Memory B cell (primary cell): ENCODE measurements around the gene MFGE8.
A peak's percentile ranks its signal among the peaks of the same experiment; 100 is the strongest.
"Not testable (repeated sequence)": the region's sequence is repeated elsewhere in the genome, so short reads cannot be mapped to it uniquely, and the experiment has no call there.

Experiments used
- ATAC-seq: fragments of 150-1000 bp; cut with Tn5 transposase; 2 replicates; pipeline ENCODE4 v1.10.0; 2021; ENCODE audit warnings: low read depth, mild to moderate bottlenecking, moderate library complexity
- DNase-seq, 2 donors: peaks; one replicate each; pipeline ENCODE4 v3.0.0; 2022; ENCODE audit warnings: low spot score in 2 of 2
- H3K27ac Mint-ChIP-seq: one replicate; pipeline ENCODE4 v1.8.0; 2022; ENCODE audit warnings: mild to moderate bottlenecking, moderate library complexity, mixed read lengths
- H3K27me3 Mint-ChIP-seq: one replicate; pipeline ENCODE4 v1.8.0; 2022; ENCODE audit warnings: mixed read lengths
- H3K36me3 Mint-ChIP-seq: one replicate; pipeline ENCODE4 v1.8.0; 2022; ENCODE audit warnings: mild to moderate bottlenecking, mixed read lengths
- H3K4me1 Mint-ChIP-seq: one replicate; pipeline ENCODE4 v1.8.0; 2022; ENCODE audit warnings: mixed read lengths
- H3K4me3 Mint-ChIP-seq: one replicate; pipeline ENCODE4 v1.8.0; 2022; ENCODE audit warnings: mild to moderate bottlenecking, moderate library complexity, mixed read lengths
- H3K9me3 Mint-ChIP-seq: one replicate; pipeline ENCODE4 v1.8.0; 2022; ENCODE audit warnings: mixed read lengths

MFGE8 gene

DNA sequence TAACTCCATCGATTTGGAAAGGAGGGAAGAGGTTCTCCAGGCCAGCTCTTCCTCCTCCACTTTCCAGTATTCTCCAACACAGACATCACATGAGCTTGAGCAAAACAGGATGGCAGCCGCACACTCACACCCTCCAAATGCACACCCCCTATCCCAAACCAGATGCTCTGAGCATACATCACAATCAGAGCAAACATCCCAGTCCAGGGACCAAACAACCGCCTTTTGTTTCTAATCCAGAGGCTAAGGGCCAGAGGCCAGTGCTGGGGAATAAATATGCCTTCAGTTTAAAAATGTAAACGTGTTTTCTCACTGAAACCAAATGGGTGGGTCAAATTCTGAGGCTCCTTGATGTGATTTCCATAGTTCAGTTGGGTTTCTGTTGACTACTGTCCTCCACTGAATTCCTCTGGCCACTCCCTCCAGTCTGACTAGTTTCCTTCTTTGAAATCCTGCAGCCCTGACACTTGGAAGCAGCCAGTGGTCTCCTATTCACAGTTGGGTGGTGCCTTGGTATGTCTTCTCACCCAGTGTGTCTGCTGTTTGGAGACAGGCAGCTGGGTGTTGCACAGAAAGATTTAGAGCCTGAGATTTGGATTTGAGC, 19.2 kb upstream of the MFGE8 start:
- DNase-seq (no peak), ATAC-seq (no peak)
- peaks cover 14% of the 10 kb centered on the region for H3K27me3 Mint-ChIP-seq
- H3K9me3 Mint-ChIP-seq = peaks cover 2% of the 10 kb centered on the region
- H3K4me1 Mint-ChIP-seq = no peaks in the 10 kb centered on the region
- H3K4me3 Mint-ChIP-seq = no peak overlapping the region
- no peaks in the 10 kb centered on the region for H3K36me3 Mint-ChIP-seq
- H3K27ac Mint-ChIP-seq = no peak overlapping the region

DNA sequence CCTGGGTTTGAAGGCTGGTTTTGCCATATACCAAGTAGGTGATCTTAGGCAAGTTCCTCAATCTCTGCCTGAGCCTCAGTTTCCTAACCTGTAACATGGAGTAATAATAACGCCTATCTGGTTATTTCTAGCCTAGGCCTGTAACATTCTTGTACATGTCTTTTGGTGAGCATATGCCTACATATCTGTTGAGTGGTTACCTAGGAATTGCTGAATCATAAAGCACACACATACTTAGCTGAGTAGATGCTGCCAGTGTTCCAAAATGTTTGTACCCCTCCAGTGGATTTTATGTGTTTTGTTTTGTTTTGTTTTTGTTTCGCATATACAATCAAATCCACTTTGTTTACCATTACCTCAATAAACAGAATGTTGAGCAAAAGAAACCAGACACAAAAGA, 17.4 kb upstream of the MFGE8 start:
- H3K27ac Mint-ChIP-seq = no peak overlapping the region
- H3K9me3 Mint-ChIP-seq = peaks cover 2% of the 10 kb centered on the region
- no peak for DNase-seq
- no peaks in the 10 kb centered on the region for H3K36me3 Mint-ChIP-seq
- peaks cover 8% of the 10 kb centered on the region for H3K27me3 Mint-ChIP-seq
- H3K4me1 Mint-ChIP-seq = no peaks in the 10 kb centered on the region
- no peak for ATAC-seq
- no peak overlapping the region for H3K4me3 Mint-ChIP-seq

DNA sequence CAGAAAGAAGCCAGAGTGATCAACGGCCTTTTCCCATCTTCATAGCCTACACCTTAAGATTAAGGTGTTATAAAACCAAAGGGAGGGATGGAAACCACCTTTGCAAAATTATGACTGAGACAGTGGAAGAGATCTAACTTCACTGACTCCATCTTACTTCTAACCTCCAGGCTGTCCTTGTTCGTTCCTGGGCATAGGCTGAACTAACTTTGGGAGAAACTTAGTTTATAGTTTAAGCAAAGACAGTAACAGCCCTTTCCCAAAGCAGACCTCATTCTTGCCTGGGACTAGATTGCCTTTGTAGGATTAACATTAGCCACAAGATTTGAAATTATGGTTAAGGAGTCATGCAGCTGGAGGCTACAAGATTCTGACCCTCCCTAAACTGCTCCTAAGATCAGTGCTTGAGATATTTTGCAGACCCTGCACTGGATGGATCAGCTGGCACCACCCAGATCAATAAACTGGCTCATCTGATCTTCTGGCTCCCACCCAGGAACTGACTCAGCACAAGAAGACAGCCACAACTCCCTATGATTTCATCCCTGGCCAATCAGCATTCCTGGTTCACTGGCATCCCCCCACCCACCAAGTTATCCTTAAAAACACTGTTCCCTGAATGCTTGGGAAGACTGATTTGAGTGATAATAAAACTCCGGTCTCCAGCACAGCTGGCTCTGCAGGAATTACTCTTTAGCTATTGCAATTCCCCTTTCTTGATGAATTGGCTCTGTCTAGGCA, 16.3 kb upstream of the MFGE8 start:
- ATAC-seq, H3K27ac Mint-ChIP-seq, H3K27me3 Mint-ChIP-seq, H3K36me3 Mint-ChIP-seq, H3K4me1 Mint-ChIP-seq, H3K4me3 Mint-ChIP-seq, DNase-seq, H3K9me3 Mint-ChIP-seq: not testable (repeated sequence)

DNA sequence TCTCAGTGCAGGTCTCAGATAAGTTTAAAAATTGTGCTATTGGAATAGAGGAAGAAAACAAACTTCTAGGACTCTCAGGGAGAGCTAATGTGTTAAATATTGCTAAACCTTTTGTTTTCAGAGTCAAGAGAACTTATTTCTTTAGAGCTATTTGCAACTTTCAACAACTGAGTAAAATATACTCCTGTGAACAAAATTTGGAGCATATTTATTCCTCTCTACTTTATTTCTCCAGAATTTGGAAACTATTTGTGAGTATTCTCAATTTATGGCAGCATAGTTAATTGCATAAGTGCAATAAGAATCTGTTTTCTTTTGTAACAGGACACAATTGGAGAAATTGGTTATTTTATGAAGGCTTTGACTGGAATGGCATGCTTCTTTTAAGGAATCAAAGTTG, 15.0 kb upstream of the MFGE8 start:
- H3K4me1 Mint-ChIP-seq, DNase-seq, ATAC-seq: not testable (repeated sequence)

DNA sequence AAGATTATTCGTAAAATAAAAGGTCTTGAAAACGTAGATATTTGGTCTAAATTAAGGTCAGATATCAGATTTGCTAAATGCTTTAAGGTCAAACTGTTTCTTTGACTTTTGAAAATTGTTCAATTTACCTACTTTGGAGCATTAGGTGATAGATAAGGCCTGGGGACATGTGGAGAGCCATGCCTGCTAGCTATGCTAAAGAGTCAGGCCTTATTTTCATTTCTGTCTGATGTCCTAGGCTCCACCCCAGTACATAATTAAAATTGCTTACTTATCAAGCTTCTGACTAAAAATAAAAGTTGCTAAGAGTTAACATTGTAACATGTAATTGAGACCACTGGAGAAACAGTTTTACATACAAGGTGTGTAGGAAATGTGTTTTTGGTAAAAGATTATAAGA, 12.5 kb upstream of the MFGE8 start:
- H3K36me3 Mint-ChIP-seq, H3K27me3 Mint-ChIP-seq, ATAC-seq, H3K4me3 Mint-ChIP-seq, H3K27ac Mint-ChIP-seq, H3K9me3 Mint-ChIP-seq, H3K4me1 Mint-ChIP-seq, DNase-seq: not testable (repeated sequence)

More for the DNA sequence above, 15.0 kb upstream of the MFGE8 start:
- not testable (repeated sequence) for H3K27me3 Mint-ChIP-seq, H3K4me3 Mint-ChIP-seq, H3K36me3 Mint-ChIP-seq, H3K27ac Mint-ChIP-seq, H3K9me3 Mint-ChIP-seq

DNA sequence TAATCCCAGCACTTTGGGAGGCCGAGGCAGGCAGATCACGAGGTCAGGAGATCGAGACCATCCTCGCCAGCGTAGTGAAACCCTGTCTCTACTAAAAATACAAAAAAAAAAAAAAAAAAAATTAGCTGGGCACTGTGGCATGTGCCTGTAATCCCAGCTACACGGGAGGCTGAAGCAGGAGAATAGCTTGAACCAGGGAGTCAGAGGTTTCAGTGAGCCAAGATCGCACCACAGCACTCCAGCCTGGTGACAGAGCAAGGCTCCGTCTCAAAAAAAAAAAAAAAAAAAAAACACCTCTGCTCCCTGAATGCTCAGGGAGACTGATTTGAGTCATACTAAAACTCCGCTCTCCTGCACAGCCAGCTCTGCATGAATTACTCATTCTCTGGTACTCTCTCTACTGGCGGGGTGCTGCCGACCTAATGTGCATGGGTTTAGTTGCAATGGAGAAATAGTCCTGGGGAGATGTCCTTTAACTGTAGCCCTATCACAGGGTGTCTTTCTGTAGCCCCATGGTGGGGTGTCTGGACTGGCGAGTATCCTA, 7.8 kb upstream of the MFGE8 start:
- DNase-seq, ATAC-seq, H3K4me1 Mint-ChIP-seq, H3K4me3 Mint-ChIP-seq, H3K9me3 Mint-ChIP-seq, H3K27ac Mint-ChIP-seq, H3K36me3 Mint-ChIP-seq: not testable (repeated sequence)
- H3K27me3 Mint-ChIP-seq = peaks cover 22% of the 10 kb centered on the region

DNA sequence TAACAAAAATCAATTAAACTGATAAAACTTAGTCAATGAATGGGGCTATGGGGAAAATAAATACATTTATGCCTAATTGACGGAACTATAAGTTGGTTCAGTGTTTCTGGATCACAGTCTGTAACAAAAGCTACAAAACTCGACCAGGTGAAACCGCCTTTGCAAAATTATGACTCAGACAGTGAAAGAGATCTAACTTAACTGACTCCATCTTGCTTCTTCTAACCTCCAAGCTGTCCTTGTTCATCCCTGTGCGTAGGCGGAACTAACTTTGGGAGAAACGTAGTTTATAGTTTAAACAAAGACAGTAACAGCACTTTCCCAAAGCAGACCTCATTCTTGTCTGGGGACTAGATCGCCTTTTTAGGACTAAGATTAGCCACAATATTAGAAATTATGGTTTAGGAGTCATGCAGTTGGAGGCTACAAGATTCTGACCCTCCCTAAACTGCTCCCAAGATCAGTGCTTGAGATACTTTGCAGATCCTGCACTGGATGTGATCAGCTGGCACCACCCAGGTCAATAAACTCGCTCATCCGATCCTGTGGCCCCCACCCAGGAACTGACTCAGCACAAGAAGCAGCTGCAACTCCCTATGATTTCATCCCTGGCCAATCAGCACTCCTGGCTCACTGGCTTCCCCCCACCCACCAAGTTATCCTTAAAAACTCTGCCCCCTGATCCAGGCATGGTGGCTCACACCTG, 7.2 kb upstream of the MFGE8 start:
- no peaks in the 10 kb centered on the region for H3K36me3 Mint-ChIP-seq
- no peak overlapping the region for H3K27ac Mint-ChIP-seq
- H3K4me1 Mint-ChIP-seq = peaks cover 4% of the 10 kb centered on the region
- ATAC-seq (no peak), DNase-seq (no peak)
- H3K4me3 Mint-ChIP-seq = no peak overlapping the region
- H3K27me3 Mint-ChIP-seq = peaks cover 24% of the 10 kb centered on the region
- H3K9me3 Mint-ChIP-seq = no peaks in the 10 kb centered on the region

DNA sequence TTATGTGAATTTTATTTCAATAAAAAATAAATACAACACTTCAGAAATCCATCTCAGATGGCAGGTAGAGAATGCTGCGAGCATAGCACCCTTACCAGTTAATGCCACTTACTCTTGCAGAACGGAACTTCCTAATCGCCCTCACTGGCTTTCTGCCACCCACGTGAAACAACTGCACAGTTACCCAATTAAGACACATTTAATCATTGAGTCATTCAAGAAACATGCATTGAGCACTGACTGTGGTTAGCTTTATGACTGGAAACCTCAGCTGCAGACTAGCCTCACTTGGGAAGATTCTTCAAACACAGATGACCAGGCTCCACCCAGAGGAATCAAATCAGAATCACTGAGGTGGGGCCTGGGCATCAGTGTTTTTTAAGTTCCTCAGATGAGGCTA, 5.6 kb upstream of the MFGE8 start:
- DNase-seq (no peak), ATAC-seq (no peak)
- no peak overlapping the region for H3K27ac Mint-ChIP-seq

DNA sequence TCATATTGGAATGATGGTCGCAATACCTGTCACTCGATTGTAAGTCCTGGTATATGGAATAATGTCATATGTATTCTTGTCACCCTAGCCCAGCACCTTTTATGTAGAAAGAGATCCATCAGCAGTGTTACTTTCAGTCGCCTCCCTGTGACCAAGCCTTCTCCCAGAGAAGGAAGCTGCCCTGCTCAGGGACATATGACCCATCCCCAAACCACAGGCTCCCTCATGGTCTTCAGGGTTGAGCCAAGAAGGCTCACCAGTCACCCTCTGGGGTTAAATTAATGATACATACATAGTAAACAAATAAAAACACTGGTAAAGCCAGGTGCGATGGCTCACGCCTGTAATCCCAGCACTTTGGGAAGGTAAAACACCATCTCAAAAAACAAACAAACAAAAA, 4.6 kb upstream of the MFGE8 start:
- peaks cover 24% of the 10 kb centered on the region for H3K27me3 Mint-ChIP-seq
- no peak for ATAC-seq

More for the DNA sequence above, 5.6 kb upstream of the MFGE8 start:
- Mint-ChIP-seq H3K9me3 (no peaks in the 10 kb centered on the region), H3K4me1 (peaks cover 6% of the 10 kb centered on the region), H3K4me3 (no peak overlapping the region), H3K36me3 (no peaks in the 10 kb centered on the region), H3K27me3 (peaks cover 24% of the 10 kb centered on the region)

DNA sequence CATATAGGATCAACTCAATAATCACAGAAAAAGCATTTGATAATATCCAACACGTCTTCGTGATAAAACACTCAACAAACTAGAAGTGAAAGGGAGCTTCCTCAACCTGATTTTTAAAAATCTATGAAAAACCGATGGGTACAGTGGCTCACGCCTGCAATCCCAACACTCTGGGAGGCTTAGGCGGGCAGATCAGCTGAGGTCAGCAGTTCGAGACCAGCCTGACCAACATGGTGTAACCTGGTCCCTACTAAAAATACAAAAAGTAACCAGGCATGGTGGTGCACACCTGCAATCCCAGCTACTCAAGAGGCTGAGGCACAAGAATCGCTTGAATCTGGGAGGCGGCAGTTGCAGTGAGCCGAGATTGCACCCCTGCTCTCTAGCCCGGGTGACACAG, 2.2 kb upstream of the MFGE8 start:
- DNase-seq (no peak), ATAC-seq (no peak)
- peaks cover 16% of the 10 kb centered on the region for H3K27me3 Mint-ChIP-seq
- H3K9me3 Mint-ChIP-seq = no peaks in the 10 kb centered on the region
- H3K36me3 Mint-ChIP-seq = no peaks in the 10 kb centered on the region
- peaks cover 16% of the 10 kb centered on the region for H3K4me1 Mint-ChIP-seq
- no peak overlapping the region for H3K4me3 Mint-ChIP-seq
- no peak overlapping the region for H3K27ac Mint-ChIP-seq

More for the DNA sequence above, 4.6 kb upstream of the MFGE8 start:
- Mint-ChIP-seq H3K27ac (no peak overlapping the region), H3K4me3 (no peak overlapping the region), H3K4me1 (peaks cover 11% of the 10 kb centered on the region), H3K36me3 (no peaks in the 10 kb centered on the region), H3K9me3 (no peaks in the 10 kb centered on the region)
- DNase-seq = no peak

DNA sequence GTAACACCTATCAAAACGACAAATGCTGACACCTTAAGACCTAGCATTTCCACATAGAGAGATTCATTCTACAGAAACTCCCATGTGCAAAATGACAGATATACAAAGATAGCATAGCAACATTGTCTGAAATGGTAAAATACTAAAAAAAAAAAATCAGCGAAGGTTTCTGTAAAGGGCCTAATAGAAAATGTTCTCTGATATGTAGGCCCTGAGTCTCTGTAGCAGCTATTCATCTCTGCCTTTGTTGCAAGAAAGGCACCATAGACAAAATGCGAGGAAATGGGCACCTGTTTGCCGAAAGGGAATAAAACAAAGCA, 631 bp upstream of the MFGE8 start:
- ATAC-seq (no peak), DNase-seq (no peak)
- Mint-ChIP-seq H3K9me3 (no peaks in the 10 kb centered on the region), H3K27me3 (peaks cover 9% of the 10 kb centered on the region), H3K27ac (peak overlapping the region; percentile 71), H3K36me3 (no peaks in the 10 kb centered on the region), H3K4me3 (peak overlapping the region; percentile 96), H3K4me1 (peaks cover 18% of the 10 kb centered on the region)

DNA sequence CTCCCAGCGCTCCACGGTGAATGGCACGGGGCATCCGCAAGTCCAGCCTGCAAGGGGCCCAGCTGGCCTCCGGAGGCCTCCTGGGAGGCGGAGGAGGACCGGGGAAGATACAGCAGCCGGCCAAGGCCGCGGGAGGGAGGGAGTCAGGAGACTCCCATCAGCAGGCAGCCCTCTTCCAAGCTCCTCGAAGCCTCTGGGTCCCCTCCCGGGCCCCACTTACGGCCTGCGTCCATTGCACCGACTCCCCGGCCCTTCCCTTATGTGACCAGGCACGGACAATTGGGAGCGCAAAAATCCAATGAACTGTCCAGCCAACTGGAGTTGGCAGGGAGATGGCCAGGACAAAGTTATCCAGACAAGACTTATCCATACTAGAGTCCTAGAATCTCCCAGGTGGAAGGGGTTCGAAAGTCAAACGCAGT, 668 bp downstream of the MFGE8 start:
- Mint-ChIP-seq H3K4me1 (peaks cover 16% of the 10 kb centered on the region), H3K9me3 (no peaks in the 10 kb centered on the region), H3K27me3 (peaks cover 7% of the 10 kb centered on the region), H3K4me3 (peak overlapping the region; percentile 96), H3K27ac (no peak overlapping the region), H3K36me3 (no peaks in the 10 kb centered on the region)
- DNase-seq (no peak), ATAC-seq (no peak)

DNA sequence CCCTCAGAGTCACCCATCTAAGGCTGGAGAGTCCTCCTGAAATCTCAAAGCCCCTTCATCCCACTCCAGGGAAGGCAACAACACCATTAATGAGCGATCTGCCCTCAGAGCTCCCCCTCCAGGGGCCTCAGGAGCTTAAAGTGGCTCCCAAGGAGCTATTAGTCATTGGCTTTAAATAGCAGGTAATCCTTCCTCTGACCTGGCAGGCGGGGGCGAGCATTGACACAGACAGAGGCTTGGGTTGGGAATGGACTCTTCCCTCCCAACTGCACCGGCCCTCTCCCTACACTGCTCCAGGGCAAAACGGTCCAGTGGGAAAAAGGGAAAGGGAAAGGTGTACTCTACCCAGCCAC, 1.4 kb downstream of the MFGE8 start:
- ATAC-seq (no peak), DNase-seq (no peak)
- no peak overlapping the region for H3K27ac Mint-ChIP-seq
- H3K9me3 Mint-ChIP-seq = no peaks in the 10 kb centered on the region
- H3K27me3 Mint-ChIP-seq = peaks cover 7% of the 10 kb centered on the region
- no peak overlapping the region for H3K4me3 Mint-ChIP-seq
- H3K36me3 Mint-ChIP-seq = no peaks in the 10 kb centered on the region
- H3K4me1 Mint-ChIP-seq = peaks cover 16% of the 10 kb centered on the region

DNA sequence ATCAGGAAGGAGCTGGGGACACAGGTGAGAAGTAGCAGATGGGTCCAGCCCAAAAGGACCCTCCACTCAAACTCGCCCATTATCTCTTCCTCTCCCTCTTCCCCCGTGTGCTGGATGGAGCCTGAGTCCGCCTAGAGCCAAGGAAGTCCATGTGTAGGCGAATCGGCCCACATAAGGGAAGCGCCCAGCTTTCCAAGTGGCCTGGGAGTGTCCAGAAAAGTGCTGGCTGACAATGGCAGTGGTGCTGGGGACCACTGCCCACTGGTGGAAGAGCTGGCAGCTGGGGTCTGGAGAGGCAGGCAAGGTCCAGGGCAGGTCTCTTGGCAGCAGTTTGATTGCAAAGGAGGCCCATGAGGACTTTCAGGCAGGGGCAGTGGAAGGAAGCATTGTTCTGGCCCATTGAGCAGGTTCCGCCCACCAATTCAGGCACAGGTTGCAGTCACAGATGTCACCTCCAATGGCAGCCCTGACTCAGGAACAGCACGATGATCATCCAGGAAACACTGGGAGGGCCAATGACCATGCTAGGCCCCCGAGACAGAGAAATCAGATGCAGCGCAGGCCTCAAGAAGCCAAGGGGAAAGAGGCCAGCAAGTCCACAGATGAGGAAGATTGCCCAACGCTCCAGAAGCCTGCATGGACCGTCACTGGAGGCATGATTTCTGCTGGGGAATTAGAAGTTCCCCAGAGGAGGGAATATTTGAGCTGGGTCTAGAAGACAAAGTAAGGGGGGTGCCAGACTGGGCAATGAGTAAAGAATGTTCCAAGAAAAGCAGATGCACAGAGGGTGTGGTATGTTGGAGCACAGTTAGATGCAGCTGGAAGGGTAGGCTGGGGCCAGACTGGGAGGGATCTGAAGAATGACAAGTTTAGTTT, 3.0 kb downstream of the MFGE8 start:
- peaks cover 3% of the 10 kb centered on the region for H3K27me3 Mint-ChIP-seq
- no peak overlapping the region for H3K4me3 Mint-ChIP-seq
- ATAC-seq = no peak
- no peak for DNase-seq
- peak overlapping the region; percentile 12 for H3K27ac Mint-ChIP-seq
- H3K9me3 Mint-ChIP-seq = no peaks in the 10 kb centered on the region
- H3K4me1 Mint-ChIP-seq = peaks cover 16% of the 10 kb centered on the region
- peaks cover 1% of the 10 kb centered on the region for H3K36me3 Mint-ChIP-seq
